CD14-positive monocyte (primary cell): ENCODE measurements around the gene GPR158. TPM values are rescaled to one million over a fixed set of nuclear protein-coding genes. Genes with fewer than 3 reads are reported as not detected.

Experiments
- DNase-seq, 3 donors: peaks; one replicate each; pipeline ENCODE4 v3.0.0-alpha.2; 2011 to 2022
- H2AFZ ChIP-seq: 2 replicates; pipeline ENCODE4 v1.6.0; 2012; ENCODE audit warnings: mild to moderate bottlenecking, low read depth, low read length, inconsistent platforms; ENCODE audit not compliant: insufficient read depth, poor library complexity, severe bottlenecking
- H3K27ac ChIP-seq, 2 donors: 1 replicate in 1 of 2; 2 replicates in 1 of 2; pipeline ENCODE4 v1.5.1; 2012 to 2013; ENCODE audit warnings: low read length in 2 of 2, control low read depth in 1 of 2, inconsistent platforms in 1 of 2, low read depth in 1 of 2, mild to moderate bottlenecking in 1 of 2
- H3K27me3 ChIP-seq, 2 donors: one replicate each; pipeline versions ENCODE4 v1.6.0 to v1.6.1; 2011 to 2013; ENCODE audit warnings: low read length in 2 of 2; ENCODE audit not compliant: control insufficient read depth in 2 of 2, insufficient read depth in 2 of 2
- H3K36me3 ChIP-seq, 2 donors: replicated peaks in 1 of 2; 1 replicate in 1 of 2; 2 replicates in 1 of 2; pipeline versions ENCODE4 v1.5.1 to v1.6.1; 2012 to 2013; ENCODE audit warnings: low read length in 2 of 2, control low read depth in 1 of 2, inconsistent platforms in 1 of 2, mild to moderate bottlenecking in 1 of 2; ENCODE audit not compliant: insufficient read depth in 2 of 2, control insufficient read depth in 1 of 2
- H3K4me1 ChIP-seq, 2 donors: 1 replicate in 1 of 2; 2 replicates in 1 of 2; pipeline versions ENCODE4 v1.5.1 to v1.6.1; 2012 to 2013; ENCODE audit warnings: low read length in 2 of 2, control low read depth in 1 of 2, inconsistent platforms in 1 of 2, mild to moderate bottlenecking in 1 of 2, moderate library complexity in 1 of 2; ENCODE audit not compliant: insufficient read depth in 2 of 2, control insufficient read depth in 1 of 2
- H3K4me2 ChIP-seq: replicated peaks from 2 replicates; pipeline ENCODE3; 2012; ENCODE audit warnings: low read length, moderate library complexity, mild to moderate bottlenecking; ENCODE audit not compliant: poor library complexity, severe bottlenecking; ENCODE audit errors: extremely low read depth
- H3K4me3 ChIP-seq, 3 experiments: fragments of 200-600 bp in 1 of 3; sonication (generic) in 1 of 3; replicated peaks in 1 of 3; 1 replicate in 2 of 3; 2 replicates in 1 of 3; pipeline ENCODE4 v1.5.1; 2011 to 2013; ENCODE audit warnings: low read length in 3 of 3, mild to moderate bottlenecking in 3 of 3, control low read depth in 2 of 3, low read depth in 2 of 3, inconsistent platforms in 1 of 3, moderate library complexity in 1 of 3
- H3K79me2 ChIP-seq: 2 replicates; pipeline ENCODE4 v1.6.0; 2012; ENCODE audit warnings: mild to moderate bottlenecking, control low read depth, inconsistent platforms, low read length, moderate library complexity; ENCODE audit not compliant: insufficient read depth
- H3K9ac ChIP-seq: 2 replicates; pipeline ENCODE4 v1.6.0; 2017; ENCODE audit warnings: low read length, mild to moderate bottlenecking; ENCODE audit not compliant: insufficient read depth, poor library complexity, severe bottlenecking
- H3K9me3 ChIP-seq, 2 donors: replicated peaks in 1 of 2; 1 replicate in 1 of 2; 2 replicates in 1 of 2; pipeline versions ENCODE4 v1.5.1 to v1.6.1; 2012 to 2013; ENCODE audit warnings: low read length in 2 of 2, control low read depth in 1 of 2; ENCODE audit not compliant: control insufficient read depth in 1 of 2, insufficient read depth in 1 of 2
- H4K20me1 ChIP-seq: 2 replicates; pipeline ENCODE4 v1.6.0; 2012; ENCODE audit warnings: mild to moderate bottlenecking, low read length, control low read depth, moderate library complexity; ENCODE audit not compliant: insufficient read depth
- H3K27ac Mint-ChIP-seq, 7 donors: one replicate each; pipeline ENCODE4 v1.8.0; 2020; ENCODE audit warnings: mild to moderate bottlenecking in 7 of 7, mixed read lengths in 7 of 7, moderate library complexity in 6 of 7, inconsistent platforms in 2 of 7
- H3K27me3 Mint-ChIP-seq, 3 donors: one replicate each; pipeline ENCODE4 v1.8.0; 2021 to 2022; ENCODE audit warnings: low read depth in 3 of 3, mild to moderate bottlenecking in 3 of 3, mixed read lengths in 3 of 3, moderate library complexity in 3 of 3, inconsistent platforms in 1 of 3
- H3K36me3 Mint-ChIP-seq, 2 donors: one replicate each; pipeline ENCODE4 v1.8.0; 2020; ENCODE audit warnings: mixed read lengths in 2 of 2, inconsistent platforms in 1 of 2, mild to moderate bottlenecking in 1 of 2
- H3K4me1 Mint-ChIP-seq: one replicate; pipeline ENCODE4 v1.8.0; 2020; ENCODE audit warnings: mild to moderate bottlenecking, mixed read lengths
- H3K4me3 Mint-ChIP-seq, 2 donors: one replicate each; pipeline ENCODE4 v1.8.0; 2020; ENCODE audit warnings: mild to moderate bottlenecking in 2 of 2, mixed read lengths in 2 of 2, moderate library complexity in 1 of 2
- H3K9me3 Mint-ChIP-seq, 7 donors: one replicate each; pipeline ENCODE4 v1.8.0; 2020 to 2022; ENCODE audit warnings: mixed read lengths in 7 of 7, mild to moderate bottlenecking in 6 of 7, moderate library complexity in 6 of 7, inconsistent platforms in 2 of 7
- CTCF ChIP-seq: fragments of 200-600 bp; IDR thresholded peaks from one replicate; pipeline ENCODE4 v1.8.0; 2022; ENCODE audit warnings: antibody characterized with exemption, mild to moderate bottlenecking
- WGBS: methylation state at CpG from one replicate; pipeline ENCODE4 v1.1.5; 2013; ENCODE audit warnings: missing lambda C conversion rate; ENCODE audit not compliant: insufficient coverage; 5-methylcytosine and 5-hydroxymethylcytosine counted together
- intact Hi-C, 2 donors: fragments of 100-400 bp; cut with micrococcal nuclease; formaldehyde crosslinking; loops; one replicate each; pipeline versions ENCODE4 v1.15.0 to v1.15.1; 2023
- polyA plus RNA-seq, 3 donors: library from polyadenylated mRNA; depleted of rRNA in 1 of 3; unstranded in 2 of 3; stranded (reverse) in 1 of 3; fragments of 300-500 nt in 2 of 3; fragments of >200 nt in 1 of 3; fragmentation: Illumina TruSeq in 2 of 3; gene quantifications; 1 replicate in 2 of 3; 2 replicates in 1 of 3; pipeline ENCODE4 v1.2.3, GENCODE V29; 2012 to 2021

The GPR158 gene
- polyA plus RNA-seq, 3 donors, result not detected

GRCh38 chr10:25278180-25278579 lies 103.4 kb downstream of the GPR158 start:
- peaks cover 0 to 1% (median 0%) of the 10 kb centered on the region in 3 donors for H3K27me3 Mint-ChIP-seq
- H3K36me3 Mint-ChIP-seq, result no peaks in the 10 kb centered on the region
- TF ChIP-seq CTCF, result no peak
- intact Hi-C loops, result no loop called here
- no CpG with 5 or more reads among the region's 1 CpG for WGBS
- no peak overlapping the region for H3K27ac Mint-ChIP-seq
- no peak overlapping the region for H3K4me3 Mint-ChIP-seq
- Histone ChIP-seq H3K27me3 (no peaks in the 10 kb centered on the region), H3K9ac (no peak overlapping the region), H3K4me3 (no peak overlapping the region), H3K9me3 (peaks cover 21 to 27% of the 10 kb centered on the region in 2 donors), H2AFZ (no peak overlapping the region), H3K36me3 (no peaks in the 10 kb centered on the region), H3K27ac (no peak overlapping the region), H4K20me1 (no peaks in the 10 kb centered on the region), H3K4me2 (no peak overlapping the region), H3K79me2 (no peaks in the 10 kb centered on the region), H3K4me1 (no peaks in the 10 kb centered on the region)
- H3K4me1 Mint-ChIP-seq, result no peaks in the 10 kb centered on the region
- no peak for DNase-seq
- peaks cover 3 to 23% (median 16%) of the 10 kb centered on the region in 7 donors for H3K9me3 Mint-ChIP-seq

- Mint-ChIP-seq H3K27ac (no peak overlapping the region), H3K9me3 (peaks cover 3 to 23% (median 13%) of the 10 kb centered on the region in 7 donors), H3K27me3 (peaks cover 0 to 1% (median 0%) of the 10 kb centered on the region in 3 donors), H3K36me3 (no peaks in the 10 kb centered on the region), H3K4me1 (no peaks in the 10 kb centered on the region), H3K4me3 (no peak overlapping the region)
- no peak for TF ChIP-seq CTCF
- no peak overlapping the region for H2AFZ ChIP-seq
- no peak overlapping the region for H3K9ac ChIP-seq
- H3K9me3 ChIP-seq, result peaks cover 16 to 28% of the 10 kb centered on the region in 2 donors
- no peaks in the 10 kb centered on the region for H3K36me3 ChIP-seq
- no peaks in the 10 kb centered on the region for H4K20me1 ChIP-seq
- no CpG with 5 or more reads among the region's 1 CpG for WGBS
- no peak overlapping the region for H3K4me2 ChIP-seq
- H3K27me3 ChIP-seq, result no peaks in the 10 kb centered on the region
- intact Hi-C loops, result no loop called here
- H3K4me1 ChIP-seq, result no peaks in the 10 kb centered on the region
- no peaks in the 10 kb centered on the region for H3K79me2 ChIP-seq
- DNase-seq, result no peak
- H3K4me3 ChIP-seq, result no peak overlapping the region
- H3K27ac ChIP-seq, result no peak overlapping the region
Observed at GRCh38 chr10:25280076-25280475, 105.3 kb downstream of the GPR158 start.
